Measurements from ENCODE around the gene TTI1. TPM values are rescaled to one million over a fixed set of nuclear protein-coding genes. Genes with fewer than 3 reads are reported as not detected.

The TTI1 gene
- total RNA-seq, 4 donors from 2014 or later: 5.1 to 14.7 (median 10.5) TPM

DNA sequence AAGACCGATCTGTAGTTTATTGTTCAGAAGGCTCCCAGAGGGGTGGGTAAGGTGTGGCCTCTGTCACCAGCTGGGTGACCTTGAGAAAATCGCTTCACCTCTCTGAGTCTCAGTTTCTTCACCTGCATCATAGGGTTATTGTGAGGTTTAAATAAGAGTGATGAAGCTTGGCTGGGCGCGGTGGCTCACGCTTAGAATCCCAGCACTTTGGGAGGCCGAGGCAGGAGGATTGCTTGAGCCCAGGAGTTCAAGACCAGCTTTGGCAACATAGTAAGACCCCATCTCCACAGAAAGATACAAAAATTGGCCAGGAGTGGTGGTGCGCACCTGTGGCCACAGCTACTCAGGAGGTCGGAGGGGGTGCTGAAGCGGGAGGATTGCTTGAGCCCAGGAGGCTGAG is 94.3 kb downstream of the TTI1 start:
- H3K27me3 ChIP-seq: peaks cover 0 to 8% (median 0%) of the 10 kb centered on the region in 4 donors
- no peaks in the 10 kb centered on the region for H3K9me3 ChIP-seq
- no peak overlapping the region for H3K27ac ChIP-seq
- no peak overlapping the region for H3K4me3 ChIP-seq
- no peak for DNase-seq
- H3K36me3 ChIP-seq: no peaks in the 10 kb centered on the region
- no peaks in the 10 kb centered on the region for H3K4me1 ChIP-seq
- WGBS, 2 donors: 88 to 89% methylated on average over 3 to 4 of the region's 9 CpGs
- TF ChIP-seq CTCF (IDR thresholded peaks at IDR 0.05) (no peak), POLR2A (IDR thresholded peaks at IDR 0.05) (no peak)
- intact Hi-C loops (cut with DNase I): no loop called here

DNA sequence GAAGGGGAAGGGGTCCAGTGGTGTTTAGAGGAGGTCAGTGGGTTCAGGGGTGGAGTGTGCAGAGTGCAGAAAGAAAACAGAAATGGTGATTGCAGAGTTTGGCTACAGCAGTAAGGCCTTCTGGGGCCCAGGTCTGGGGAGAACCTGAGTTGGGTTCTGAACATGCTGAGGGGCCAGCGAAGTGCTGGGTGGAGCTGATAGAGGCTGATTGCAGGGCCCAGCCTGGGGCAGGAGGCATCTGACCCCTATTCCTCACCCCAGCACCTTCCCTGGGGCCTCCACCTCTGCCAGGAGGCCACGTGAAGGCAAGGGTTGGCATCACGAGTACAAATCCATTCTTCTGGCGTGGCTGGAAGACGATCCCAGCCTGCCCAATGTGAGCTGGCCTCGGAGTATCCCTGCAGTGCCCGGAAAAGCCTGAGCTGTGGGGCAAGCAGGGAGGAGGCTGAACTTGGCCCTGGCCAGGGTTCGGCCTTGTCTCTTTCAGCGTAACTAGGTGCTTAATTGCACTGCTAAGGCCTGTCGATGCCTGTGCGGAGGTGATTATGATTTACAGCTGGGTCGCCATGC is 95.0 kb downstream of the TTI1 start:
- intact Hi-C loops (cut with DNase I): no loop called here
- Histone ChIP-seq H3K27me3 (peaks cover 0 to 8% (median 0%) of the 10 kb centered on the region in 4 donors), H3K36me3 (no peaks in the 10 kb centered on the region), H3K4me1 (no peaks in the 10 kb centered on the region), H3K27ac (no peak overlapping the region), H3K9me3 (no peaks in the 10 kb centered on the region), H3K4me3 (no peak overlapping the region)
- 62 to 82% methylated on average over 2 to 5 of the region's 12 CpGs for WGBS, 2 donors
- DNase-seq: no peak
- no peak for TF ChIP-seq CTCF (IDR thresholded peaks at IDR 0.05)
- no peak for TF ChIP-seq POLR2A (IDR thresholded peaks at IDR 0.05)

DNA sequence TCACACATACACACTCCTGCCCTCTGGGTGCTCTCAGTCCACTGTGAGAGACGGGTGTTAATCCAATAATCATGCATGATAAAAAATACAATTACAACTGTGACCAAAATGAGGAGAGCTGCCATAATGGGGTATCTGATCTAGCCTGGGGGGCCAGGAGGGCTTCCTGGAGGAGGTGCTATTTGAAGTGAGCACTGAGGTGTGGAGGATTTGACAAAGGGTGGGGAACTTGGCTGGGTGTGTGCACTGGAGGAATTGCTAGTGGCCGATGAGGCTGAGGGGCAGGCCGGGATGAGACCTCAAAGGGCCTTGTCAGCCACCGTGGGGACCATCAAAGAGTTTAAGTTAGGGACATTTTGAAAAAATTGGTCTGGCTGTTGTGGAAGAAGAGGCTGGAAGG is 95.6 kb downstream of the TTI1 start:
- WGBS, 2 donors: 82 to 83% methylated on average over 4 of the region's 4 CpGs
- H3K36me3 ChIP-seq: no peaks in the 10 kb centered on the region
- DNase-seq: no peak
- no peak overlapping the region for H3K4me3 ChIP-seq
- no peaks in the 10 kb centered on the region for H3K4me1 ChIP-seq
- intact Hi-C loops (cut with DNase I): no loop called here
- no peaks in the 10 kb centered on the region for H3K9me3 ChIP-seq
- TF ChIP-seq POLR2A (IDR thresholded peaks at IDR 0.05) (no peak), CTCF (IDR thresholded peaks at IDR 0.05) (no peak)
- peaks cover 0 to 9% (median 0%) of the 10 kb centered on the region in 4 donors for H3K27me3 ChIP-seq
- no peak overlapping the region for H3K27ac ChIP-seq

DNA sequence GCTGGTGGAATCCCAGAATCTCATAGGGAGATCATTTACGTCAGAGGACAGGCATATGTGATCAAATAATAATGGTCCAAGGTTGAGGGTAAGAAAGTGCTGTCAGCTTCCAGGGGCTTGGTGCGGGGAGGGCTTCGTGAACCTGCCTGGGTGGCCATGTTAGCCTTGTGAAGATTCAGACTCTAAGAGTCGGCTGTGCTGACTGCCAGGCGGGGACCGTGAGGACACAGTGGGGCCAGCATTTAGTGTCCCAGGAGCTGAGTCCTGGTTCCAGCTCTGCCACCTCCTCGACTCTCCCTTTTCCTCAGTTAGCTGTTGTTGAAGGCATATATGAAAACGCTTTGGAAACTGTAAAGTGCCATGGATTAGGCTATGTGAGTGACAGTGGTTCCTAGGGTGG is 96.8 kb downstream of the TTI1 start:
- no peak for TF ChIP-seq POLR2A (IDR thresholded peaks at IDR 0.05)
- no peak for TF ChIP-seq CTCF (IDR thresholded peaks at IDR 0.05)
- H3K27me3 ChIP-seq: peaks cover 0 to 21% (median 0%) of the 10 kb centered on the region in 4 donors
- H3K9me3 ChIP-seq: no peaks in the 10 kb centered on the region
- no peaks in the 10 kb centered on the region for H3K36me3 ChIP-seq
- intact Hi-C loops (cut with DNase I): no loop called here
- no peaks in the 10 kb centered on the region for H3K4me1 ChIP-seq
- no peak for DNase-seq
- WGBS, 2 donors: 90 to 98% methylated on average over 7 to 8 of the region's 8 CpGs
- H3K4me3 ChIP-seq: no peak overlapping the region
- H3K27ac ChIP-seq: no peak overlapping the region

DNA sequence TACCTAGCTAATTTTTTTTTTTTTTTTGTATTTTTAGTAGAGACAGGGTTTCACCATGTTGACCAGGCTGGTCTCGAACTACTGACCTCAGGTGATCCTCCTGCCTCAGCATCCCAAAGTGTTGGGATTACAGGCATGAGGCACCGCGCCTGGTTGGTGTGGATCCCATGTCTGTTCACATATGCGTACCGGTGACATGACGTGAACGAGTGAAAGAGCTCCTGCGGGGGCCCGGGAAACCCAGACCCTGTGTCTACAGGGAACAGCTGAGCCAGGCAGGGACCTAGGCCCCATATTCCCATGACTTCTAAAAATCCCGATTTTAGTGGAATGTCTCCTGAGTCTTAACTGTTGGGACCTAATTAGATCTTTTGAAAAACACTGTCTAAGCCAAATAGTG is 97.2 kb downstream of the TTI1 start:
- DNase-seq: no peak
- no peak overlapping the region for H3K27ac ChIP-seq
- peaks cover 0 to 26% (median 0%) of the 10 kb centered on the region in 4 donors for H3K27me3 ChIP-seq
- intact Hi-C loops (cut with DNase I): no loop called here
- H3K4me1 ChIP-seq: no peaks in the 10 kb centered on the region
- WGBS, 2 donors: 89 to 93% methylated on average over 8 to 10 of the region's 10 CpGs
- H3K36me3 ChIP-seq: no peaks in the 10 kb centered on the region
- TF ChIP-seq CTCF (IDR thresholded peaks at IDR 0.05) (no peak), POLR2A (IDR thresholded peaks at IDR 0.05) (no peak)
- no peaks in the 10 kb centered on the region for H3K9me3 ChIP-seq
- H3K4me3 ChIP-seq: no peak overlapping the region
